H1 (cell line): ENCODE results near the gene MBOAT2. TPM values are rescaled to one million over a fixed set of nuclear protein-coding genes. Genes with fewer than 3 reads are reported as not detected.
A peak's percentile ranks its signal among the peaks of the same experiment; 100 is the strongest.

ENCODE experiments used
- CTCF ChIA-PET: fragments of 300-600 bp; sonication (Branson Sonifier 250); formaldehyde crosslinking; loops from one replicate; lab custom pipeline; 2021; ENCODE audit not compliant: partially characterized antibody; lab: Charles Lee
- POLR2A ChIA-PET: fragments of 300-600 bp; sonication (Branson Sonifier 250); formaldehyde crosslinking; loops from one replicate; lab custom pipeline; 2021; ENCODE audit warnings: inconsistent platforms; ENCODE audit not compliant: partially characterized antibody; lab: Charles Lee
- DNase-seq, 2 experiments: peaks; one replicate each; pipeline versions ENCODE4 v3.0.0 to v3.0.0-alpha.2; 2010 to 2022; ENCODE audit warnings: low spot score in 2 of 2, low read depth in 1 of 2, mixed read lengths in 1 of 2
- FAIRE-seq: peaks from 2 replicates; lab custom pipeline; 2011; peaks lifted over from hg19 to GRCh38; lab: Jason Lieb, UNC
- H2AFZ ChIP-seq: 2 replicates; pipeline ENCODE4 v1.8.1; 2012; ENCODE audit warnings: low read length, inconsistent platforms
- H2AK5ac ChIP-seq: 2 replicates; pipeline ENCODE4 v1.6.1; 2013; ENCODE audit warnings: low read depth, low read length
- H2BK120ac ChIP-seq: replicated peaks from 2 replicates; pipeline ENCODE3; 2013; ENCODE audit warnings: low read depth, low read length, inconsistent platforms
- H2BK12ac ChIP-seq: 2 replicates; pipeline ENCODE4 v1.6.1; 2013; ENCODE audit warnings: low read depth, low read length
- H2BK15ac ChIP-seq: 2 replicates; pipeline ENCODE4 v1.6.1; 2013; ENCODE audit warnings: low read length
- H2BK20ac ChIP-seq: 2 replicates; pipeline ENCODE4 v1.6.1; 2013; ENCODE audit warnings: low read length
- H2BK5ac ChIP-seq: 2 replicates; pipeline ENCODE4 v1.6.1; 2013; ENCODE audit warnings: low read depth, low read length
- H3K14ac ChIP-seq: 2 replicates; pipeline ENCODE4 v1.6.1; 2013; ENCODE audit warnings: inconsistent platforms; ENCODE audit not compliant: insufficient read length
- H3K18ac ChIP-seq: 2 replicates; pipeline ENCODE4 v1.6.1; 2013; ENCODE audit warnings: low read length; ENCODE audit errors: extremely low read depth
- H3K23ac ChIP-seq: 2 replicates; pipeline ENCODE4 v1.6.1; 2013; ENCODE audit warnings: inconsistent platforms; ENCODE audit not compliant: insufficient read length
- H3K23me2 ChIP-seq: 2 replicates; pipeline ENCODE4 v1.6.1; 2013; ENCODE audit warnings: low read depth, low read length
- H3K27ac ChIP-seq: 2 replicates; pipeline ENCODE4 v1.6.1; 2011; ENCODE audit warnings: low read depth, low read length, inconsistent platforms
- H3K27me3 ChIP-seq, 4 experiments: replicated peaks in 1 of 4; 1 replicate in 1 of 4; 2 replicates in 3 of 4; pipeline versions ENCODE4 v1.6.1 to v1.8.1; 2011 to 2013; ENCODE audit warnings: low read length in 3 of 4, mild to moderate bottlenecking in 3 of 4, inconsistent platforms in 2 of 4, mixed read lengths in 2 of 4, moderate library complexity in 1 of 4; ENCODE audit not compliant: control insufficient read depth in 3 of 4, insufficient read depth in 3 of 4; ENCODE audit errors: extremely low read depth in 1 of 4
- H3K36me3 ChIP-seq, 4 experiments: 2 replicates each; pipeline versions ENCODE4 v1.6.1 to v1.8.1; 2011 to 2013; ENCODE audit warnings: mild to moderate bottlenecking in 4 of 4, low read length in 3 of 4, moderate library complexity in 2 of 4, control low read depth in 1 of 4, inconsistent platforms in 1 of 4; ENCODE audit not compliant: insufficient read depth in 4 of 4, control insufficient read depth in 2 of 4
- H3K4ac ChIP-seq: replicated peaks from 2 replicates; pipeline ENCODE3; 2013; ENCODE audit warnings: low read length, low read depth, mixed read lengths, inconsistent platforms; ENCODE audit not compliant: insufficient read length
- H3K4me1 ChIP-seq, 4 experiments: replicated peaks in 1 of 4; 1 replicate in 1 of 4; 2 replicates in 3 of 4; pipeline versions ENCODE4 v1.6.1 to v1.8.1; 2011 to 2013; ENCODE audit warnings: low read length in 3 of 4, inconsistent platforms in 2 of 4, mixed read lengths in 1 of 4; ENCODE audit not compliant: insufficient read depth in 4 of 4, control insufficient read depth in 3 of 4
- H3K4me2 ChIP-seq, 2 experiments: 2 replicates each; pipeline versions ENCODE4 v1.6.1 to v1.8.1; 2011 to 2013; ENCODE audit warnings: low read depth in 2 of 2, low read length in 2 of 2, control low read depth in 1 of 2, inconsistent platforms in 1 of 2, mild to moderate bottlenecking in 1 of 2; ENCODE audit not compliant: insufficient read depth in 1 of 2
- H3K4me3 ChIP-seq, 4 experiments: fragments of 200-600, 300-600 bp in 1 of 4; sonication (generic), shearing (Covaris generic), sonication (Bioruptor Twin) in 1 of 4; 2 replicates each; pipeline versions ENCODE4 v1.5.1 to v1.8.1; 2011 to 2016; ENCODE audit warnings: low read length in 4 of 4, low read depth in 3 of 4, control low read depth in 2 of 4, inconsistent platforms in 2 of 4, mild to moderate bottlenecking in 2 of 4, mixed read lengths in 1 of 4, moderate library complexity in 1 of 4; ENCODE audit not compliant: insufficient read depth in 2 of 4; ENCODE audit errors: extremely low read depth in 1 of 4
- H3K56ac ChIP-seq: replicated peaks from 2 replicates; pipeline ENCODE3; 2013; ENCODE audit warnings: low read depth, mild to moderate bottlenecking, mixed read lengths, low read length, inconsistent platforms; ENCODE audit not compliant: insufficient read length
- H3K79me1 ChIP-seq: 2 replicates; pipeline ENCODE4 v1.6.1; 2013; ENCODE audit warnings: low read depth, low read length, control low read depth
- H3K79me2 ChIP-seq, 2 experiments: 2 replicates each; pipeline versions ENCODE4 v1.6.1 to v1.8.1; 2012 to 2013; ENCODE audit warnings: low read length in 2 of 2, mild to moderate bottlenecking in 2 of 2, inconsistent platforms in 1 of 2; ENCODE audit not compliant: insufficient read depth in 2 of 2, control insufficient read depth in 1 of 2
- H3K9ac ChIP-seq, 4 experiments: replicated peaks in 1 of 4; 1 replicate in 1 of 4; 2 replicates in 3 of 4; pipeline versions ENCODE4 v1.6.1 to v1.8.1; 2011 to 2013; ENCODE audit warnings: low read depth in 3 of 4, low read length in 3 of 4, control low read depth in 2 of 4, mild to moderate bottlenecking in 2 of 4, moderate library complexity in 2 of 4, inconsistent platforms in 1 of 4; ENCODE audit errors: extremely low read depth in 1 of 4
- H3K9me3 ChIP-seq, 2 experiments: 2 replicates each; pipeline versions ENCODE4 v1.6.1 to v1.8.1; 2012 to 2013; ENCODE audit warnings: mild to moderate bottlenecking in 2 of 2, moderate library complexity in 2 of 2, control low read depth in 1 of 2, inconsistent platforms in 1 of 2, low read depth in 1 of 2, low read length in 1 of 2, mixed read lengths in 1 of 2; ENCODE audit not compliant: insufficient read depth in 2 of 2
- H4K20me1 ChIP-seq, 2 experiments: replicated peaks in 1 of 2; 2 replicates each; pipeline versions ENCODE3 to v1.8.1; 2011 to 2013; ENCODE audit warnings: inconsistent platforms in 2 of 2, low read length in 2 of 2, mild to moderate bottlenecking in 1 of 2; ENCODE audit not compliant: insufficient read depth in 2 of 2, control insufficient read depth in 1 of 2
- H4K5ac ChIP-seq: 2 replicates; pipeline ENCODE4 v1.6.1; 2013; ENCODE audit warnings: low read length, low read depth, mixed read lengths, inconsistent platforms; ENCODE audit not compliant: insufficient read length
- H4K8ac ChIP-seq: 2 replicates; pipeline ENCODE4 v1.8.0; 2013; ENCODE audit warnings: mild to moderate bottlenecking, moderate library complexity, low read length, inconsistent platforms; ENCODE audit not compliant: insufficient read depth; ENCODE audit errors: extremely low read depth
- H4K91ac ChIP-seq: replicated peaks from 2 replicates; pipeline ENCODE3; 2013; ENCODE audit warnings: low read length, mixed read lengths, inconsistent platforms; ENCODE audit not compliant: insufficient read length
- EZH2 ChIP-seq: fragments of 200-600 bp; sonication (generic); IDR thresholded peaks from 2 replicates; pipeline ENCODE4 v1.7.1; 2012; ENCODE audit warnings: low read depth, mild to moderate bottlenecking, moderate library complexity, low read length, inconsistent platforms; ENCODE audit not compliant: severe bottlenecking
- MAFK ChIP-seq: IDR thresholded peaks from 2 replicates; pipeline ENCODE4 v1.6.1; 2012; ENCODE audit warnings: low read depth, mild to moderate bottlenecking, improper control_type of control experiment, low read length
- NRF1 ChIP-seq: IDR thresholded peaks from 2 replicates; pipeline ENCODE4 v1.6.1; 2011; ENCODE audit warnings: mild to moderate bottlenecking, low read depth, low read length, improper control_type of control experiment
- POLR2A ChIP-seq, 2 experiments: IDR thresholded peaks; 1 replicate in 1 of 2; 2 replicates in 1 of 2; pipeline ENCODE4 v1.6.1; 2011; ENCODE audit warnings: low read depth in 2 of 2, low read length in 2 of 2, mild to moderate bottlenecking in 2 of 2; ENCODE audit errors: control extremely low read depth in 1 of 2
- RNF2 ChIP-seq: fragments of 200-900, 300-1000 bp; sonication (generic); IDR thresholded peaks from 2 replicates; pipeline ENCODE4 v1.7.1; 2016; ENCODE audit warnings: borderline replicate concordance, low read depth, mild to moderate bottlenecking, antibody characterized with exemption, low read length; ENCODE audit not compliant: poor library complexity, severe bottlenecking; ENCODE audit errors: missing control alignments
- TCF12 ChIP-seq: IDR thresholded peaks from 2 replicates; pipeline ENCODE4 v1.6.1; 2011; ENCODE audit warnings: low read depth, mild to moderate bottlenecking, low read length
- WGBS, 2 experiments: shearing (Covaris generic) in 1 of 2; methylation state at CpG; one replicate each; pipeline versions ENCODE4 v1.1.6 to v1.1.7; 2013 to 2015; ENCODE audit warnings: low lambda C conversion rate in 2 of 2, mixed read lengths in 2 of 2, inconsistent platforms in 1 of 2, low coverage in 1 of 2, missing lambda C conversion rate in 1 of 2; ENCODE audit not compliant: insufficient replicate concordance in 2 of 2, insufficient coverage in 1 of 2, insufficient read length in 1 of 2; ENCODE audit errors: extremely low coverage in 1 of 2, missing lambda C conversion rate in 1 of 2; 5-methylcytosine and 5-hydroxymethylcytosine counted together
- polyA plus RNA-seq, 7 experiments: library from polyadenylated mRNA; depleted of rRNA in 3 of 7; stranded (reverse) in 5 of 7; unstranded in 2 of 7; fragments of >200 nt in 5 of 7; fragments of 200-250 nt in 2 of 7; gene quantifications; 1 replicate in 5 of 7; 2 replicates in 1 of 7; 4 replicates in 1 of 7; pipeline versions ENCODE4 v1.2.1 to v1.2.3, GENCODE V29; 2011 to 2013; ENCODE audit warnings: missing spikeins in 2 of 7, mixed read lengths in 2 of 7
- total RNA-seq: library from RNA; stranded (reverse); fragmentation: NEBNext Ultra II Directional; extraction: Animal tissue kit (Norgen Biotek cat#: 25700); gene quantifications from 2 replicates; pipeline ENCODE4 v1.2.1, GENCODE V29; 2021

Gene MBOAT2
- total and polyA plus RNA-seq, 2 of the 8 experiments (the other 6 are each of a cell fraction or from before 2014, with no cell fraction given): 11.2 to 23.4 TPM

GRCh38 chr2:9052821-9053533 lies 49.5 kb upstream of the MBOAT2 start:
- 91% methylated on average over 6 of the region's 6 CpGs; no CpG with 5 or more reads in 1 of the 2 experiments for WGBS, 2 experiments
- no peaks in the 10 kb centered on the region for H3K23me2 ChIP-seq
- no peak overlapping the region for H2BK120ac ChIP-seq
- H3K23ac ChIP-seq: no peak overlapping the region
- no peak overlapping the region for H3K14ac ChIP-seq
- H4K91ac ChIP-seq: no peak overlapping the region
- no peak overlapping the region for H4K5ac ChIP-seq
- H3K27ac ChIP-seq: no peak overlapping the region
- no peak overlapping the region for H2BK12ac ChIP-seq
- no peak overlapping the region for H3K18ac ChIP-seq
- H3K9ac ChIP-seq: no peak overlapping the region
- ChIA-PET CTCF (interaction anchor here (1.4 to 1.5 kb wide), 2 partner anchors 16 to 180 kb away, joined by 4 to 5 read pairs; no protein-coding TSS in a partner anchor), POLR2A (no interaction called here)
- H3K79me1 ChIP-seq: no peaks in the 10 kb centered on the region
- no peaks in the 10 kb centered on the region for H3K79me2 ChIP-seq
- H3K4me1 ChIP-seq: no peaks in the 10 kb centered on the region
- H3K4me2 ChIP-seq: no peak overlapping the region
- H3K4ac ChIP-seq: no peak overlapping the region
- no peaks in the 10 kb centered on the region for H3K36me3 ChIP-seq
- no peak overlapping the region for H2AK5ac ChIP-seq
- no peak overlapping the region for H2BK15ac ChIP-seq
- no peak overlapping the region for H3K56ac ChIP-seq
- peak overlapping the region; percentile 59; the same call in 1 of the 2 replicates for H2AFZ ChIP-seq
- no peak overlapping the region for H4K8ac ChIP-seq
- DNase-seq (no peak), FAIRE-seq (no peak)
- no peaks in the 10 kb centered on the region for H3K27me3 ChIP-seq
- TF ChIP-seq TCF12 (no peak), NRF1 (no peak), POLR2A (IDR thresholded peaks at IDR 0.05; ENCODE audit: control extremely low read depth in 1 of 2, low read depth in 2 of 2, low read length in 2 of 2) (no peak), MAFK (no peak), RNF2 (no peak), EZH2 (no peak)
- H3K9me3 ChIP-seq: no peaks in the 10 kb centered on the region
- H2BK20ac ChIP-seq: no peak overlapping the region
- no peak overlapping the region for H2BK5ac ChIP-seq
- no peak overlapping the region for H3K4me3 ChIP-seq
- no peaks in the 10 kb centered on the region for H4K20me1 ChIP-seq
